ENCODE results near the gene NPAS1. TPM values are rescaled to one million over a fixed set of nuclear protein-coding genes. Genes with fewer than 3 reads are reported as not detected.
A peak's percentile ranks its signal among the peaks of the same experiment; 100 is the strongest.

Gene NPAS1
- total and polyA plus RNA-seq, 9 donors, result 0.15 to 0.57 (median 0.31) TPM; not detected in 4

- H3K27me3 ChIP-seq, result no peaks in the 10 kb centered on the region
- H3K36me3 ChIP-seq, result no peaks in the 10 kb centered on the region
- no peaks in the 10 kb centered on the region for H3K4me1 ChIP-seq (ENCODE audit: insufficient read depth)
- DNase-seq, result no peak
- TF ChIP-seq CTCF (IDR thresholded peaks at IDR 0.05), result no peak
- TF ChIP-seq EP300 (IDR thresholded peaks at IDR 0.05), result no peak
- no peak for TF ChIP-seq POLR2A (IDR thresholded peaks at IDR 0.05)
- intact Hi-C loops (cut with DNase I), result no loop called here
- 7 to 14% (median 9%) methylated on average over 12 to 14 of the region's 14 CpGs for WGBS, 3 donors
- H3K4me3 ChIP-seq, result no peak overlapping the region
- no peaks in the 10 kb centered on the region for H3K9me3 ChIP-seq
- H3K27ac ChIP-seq, result no peak overlapping the region
These were observed 8.6 kb downstream of the NPAS1 start for GRCh38 chr19:47028195-47028601.

- intact Hi-C loops (cut with DNase I), result loop anchor here in 1 of 4 donors (10.0 kb wide), 1 partner anchor 93 kb away; no protein-coding TSS in a partner anchor
- 10 to 13% (median 11%) methylated on average over 16 to 17 of the region's 17 CpGs for WGBS, 3 donors
- no peaks in the 10 kb centered on the region for H3K36me3 ChIP-seq
- H3K27ac ChIP-seq, result no peak overlapping the region
- TF ChIP-seq CTCF (IDR thresholded peaks at IDR 0.05) (peak; percentile 27 to 48 (median 42)), POLR2A (IDR thresholded peaks at IDR 0.05) (no peak)
- no peak overlapping the region for H3K4me3 ChIP-seq
- H3K4me1 ChIP-seq (ENCODE audit: insufficient read depth), result peaks cover 2% of the 10 kb centered on the region
- no peaks in the 10 kb centered on the region for H3K27me3 ChIP-seq
- DNase-seq, result no peak
- H3K9me3 ChIP-seq, result no peaks in the 10 kb centered on the region
These were observed 12.7 kb downstream of the NPAS1 start for GRCh38 chr19:47032171-47032811.

DNA sequence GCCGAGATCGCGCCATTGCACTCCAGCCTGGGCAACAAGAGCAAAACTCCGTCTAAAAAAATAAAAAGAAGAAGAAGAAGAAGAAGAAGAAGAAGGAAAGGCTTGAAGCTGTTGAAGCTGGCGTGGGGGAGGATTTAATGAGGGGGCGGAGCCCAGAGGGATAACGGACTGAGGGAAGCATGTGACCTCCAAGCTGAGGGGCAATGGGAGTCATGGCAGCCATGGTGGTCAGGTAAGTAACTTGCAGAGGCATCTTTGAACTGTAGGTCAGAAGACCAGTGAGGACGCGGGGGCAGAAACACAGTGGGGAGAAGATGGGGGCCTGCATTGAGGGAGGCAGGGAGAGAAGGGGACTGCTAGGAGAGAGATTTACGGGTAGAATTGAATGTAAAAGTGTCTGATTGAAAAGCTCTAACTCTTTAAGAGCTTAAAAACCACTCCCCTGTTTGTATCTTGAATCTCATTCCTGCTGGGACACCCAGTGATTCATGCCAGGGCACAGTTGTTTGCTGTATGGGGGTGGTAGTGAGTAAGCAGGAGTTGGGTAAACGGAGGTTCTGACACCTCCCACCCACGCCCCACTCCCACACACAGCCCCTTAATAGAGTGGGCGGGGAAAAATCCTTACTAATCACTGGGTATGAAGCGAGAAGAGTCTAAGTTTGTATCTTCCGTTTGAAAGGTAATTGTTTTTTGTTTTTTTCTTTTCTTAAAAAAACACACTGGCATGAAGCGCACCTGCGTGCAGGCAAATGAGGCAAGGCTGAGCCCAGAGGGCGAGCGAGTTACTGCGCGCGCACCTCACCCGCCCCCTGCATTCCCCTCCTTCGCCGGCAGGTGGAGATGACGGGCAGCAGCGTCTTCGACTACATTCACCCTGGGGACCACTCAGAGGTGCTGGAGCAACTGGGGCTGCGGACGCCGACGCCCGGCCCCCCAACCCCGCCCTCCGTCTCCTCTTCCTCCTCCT is 15.8 kb downstream of the NPAS1 start:
- peaks cover 2% of the 10 kb centered on the region for H3K4me1 ChIP-seq (ENCODE audit: insufficient read depth)
- H3K4me3 ChIP-seq, result peak overlapping the region; percentile 29
- no peaks in the 10 kb centered on the region for H3K27me3 ChIP-seq
- H3K27ac ChIP-seq, result no peak overlapping the region
- no peaks in the 10 kb centered on the region for H3K9me3 ChIP-seq
- 5 to 7% (median 6%) methylated on average over 35 of the region's 35 CpGs for WGBS, 3 donors
- TF ChIP-seq EP300 (IDR thresholded peaks at IDR 0.05) (no peak), CTCF (IDR thresholded peaks at IDR 0.05) (peak; percentile 74 to 94 (median 88)), POLR2A (IDR thresholded peaks at IDR 0.05) (no peak)
- no peaks in the 10 kb centered on the region for H3K36me3 ChIP-seq
- DNase-seq, result peak; percentile 77 to 94 (median 87)
- intact Hi-C loops (cut with DNase I), result loop anchor here in 3 of 4 donors (2.0 to 10.0 kb wide), 3 partner anchors 82 to 93 kb away; no protein-coding TSS in a partner anchor

DNA sequence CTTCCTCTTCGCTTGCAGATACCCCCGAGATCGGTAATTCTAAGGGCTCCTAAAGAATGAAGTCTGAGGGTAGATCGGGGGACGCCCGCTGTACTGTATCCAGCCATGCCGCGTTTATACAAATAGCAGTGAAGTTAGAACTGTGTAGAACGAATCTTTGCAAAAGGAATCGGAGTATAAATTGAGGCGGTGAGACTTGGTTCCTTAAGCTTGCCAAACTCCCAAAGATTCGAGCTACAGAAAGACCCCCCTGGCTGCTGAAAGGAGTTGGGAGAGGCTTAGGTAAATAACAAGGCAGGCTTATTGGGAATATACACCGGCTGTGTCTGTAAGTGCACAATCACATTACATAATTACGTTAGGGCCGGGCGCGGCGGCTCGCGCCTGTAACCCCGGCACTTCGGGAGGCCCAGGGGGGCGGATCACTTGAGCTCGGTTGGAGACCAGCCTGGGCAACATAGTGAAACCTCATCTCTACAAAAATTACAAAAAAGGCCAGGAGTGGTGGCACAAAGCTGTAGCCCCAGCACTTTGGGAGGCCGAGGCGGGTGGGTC is 16.5 kb downstream of the NPAS1 start:
- Histone ChIP-seq H3K27me3 (no peaks in the 10 kb centered on the region), H3K27ac (no peak overlapping the region), H3K4me1 (ENCODE audit: insufficient read depth) (peaks cover 2% of the 10 kb centered on the region), H3K36me3 (no peaks in the 10 kb centered on the region), H3K9me3 (no peaks in the 10 kb centered on the region), H3K4me3 (peak overlapping the region; percentile 29)
- 7 to 14% (median 8%) methylated on average over 26 of the region's 26 CpGs for WGBS, 3 donors
- intact Hi-C loops (cut with DNase I), result loop anchor here in 2 of 4 donors (5.0 to 10.0 kb wide), 2 partner anchors 81 to 89 kb away; no protein-coding TSS in a partner anchor
- TF ChIP-seq CTCF (IDR thresholded peaks at IDR 0.05) (no peak), POLR2A (IDR thresholded peaks at IDR 0.05) (no peak), EP300 (IDR thresholded peaks at IDR 0.05) (no peak)
- no peak for DNase-seq

Data from ovary (tissue), 9 donors.